Esophagus (tissue), 2 donors: ENCODE data around the gene LAIR1. TPM values are rescaled to one million over a fixed set of nuclear protein-coding genes. Genes with fewer than 3 reads are reported as not detected.
"Not testable (repeated sequence)": the region's sequence is repeated elsewhere in the genome, so short reads cannot be mapped to it uniquely, and the experiment has no call there.

ENCODE experiments used
- H3K27ac ChIP-seq, 2 donors: one replicate each; pipeline ENCODE4 v1.5.1; 2013; ENCODE audit warnings: low read depth in 2 of 2, mild to moderate bottlenecking in 2 of 2, inconsistent platforms in 1 of 2, low read length in 1 of 2, moderate library complexity in 1 of 2
- H3K27me3 ChIP-seq, 2 donors: one replicate each; pipeline ENCODE4 v1.6.1; 2013; ENCODE audit warnings: low read length in 2 of 2, control low read depth in 1 of 2, mild to moderate bottlenecking in 1 of 2; ENCODE audit not compliant: insufficient read depth in 2 of 2, control insufficient read depth in 1 of 2
- H3K36me3 ChIP-seq, 2 donors: one replicate each; pipeline ENCODE4 v1.6.1; 2013; ENCODE audit warnings: low read length in 1 of 2; ENCODE audit not compliant: control insufficient read depth in 2 of 2, insufficient read depth in 2 of 2
- H3K4me1 ChIP-seq, 2 donors: one replicate each; pipeline ENCODE4 v1.6.1; 2013; ENCODE audit warnings: low read length in 1 of 2; ENCODE audit not compliant: control insufficient read depth in 2 of 2, insufficient read depth in 2 of 2
- H3K4me3 ChIP-seq, 2 donors: one replicate each; pipeline ENCODE4 v1.5.1; 2013; ENCODE audit warnings: low read length in 2 of 2, mild to moderate bottlenecking in 2 of 2, low read depth in 1 of 2, moderate library complexity in 1 of 2
- H3K9me3 ChIP-seq, 2 donors: one replicate each; pipeline ENCODE4 v1.6.1; 2013; ENCODE audit warnings: mild to moderate bottlenecking in 2 of 2, low read depth in 1 of 2, low read length in 1 of 2, moderate library complexity in 1 of 2; ENCODE audit not compliant: control insufficient read depth in 2 of 2, insufficient read depth in 1 of 2
- WGBS, 2 donors: extraction: QIAGEN DNeasy Blood & Tissue Kit; methylation state at CpG; one replicate each; pipeline ENCODE4 v1.1.7; 2013; 5-methylcytosine and 5-hydroxymethylcytosine counted together
- polyA plus RNA-seq, 2 donors: library from polyadenylated mRNA; stranded (reverse); fragments of 200-250 nt; gene quantifications; one replicate each; pipeline ENCODE4 v1.2.3, GENCODE V29; 2013
- donor health status: healthy with polysubstance abuse.
- donor health status: Bipolar disorder and iron deficiency.

LAIR1 gene
- polyA plus RNA-seq, 2 donors = 1.9 to 2.0 TPM

DNA sequence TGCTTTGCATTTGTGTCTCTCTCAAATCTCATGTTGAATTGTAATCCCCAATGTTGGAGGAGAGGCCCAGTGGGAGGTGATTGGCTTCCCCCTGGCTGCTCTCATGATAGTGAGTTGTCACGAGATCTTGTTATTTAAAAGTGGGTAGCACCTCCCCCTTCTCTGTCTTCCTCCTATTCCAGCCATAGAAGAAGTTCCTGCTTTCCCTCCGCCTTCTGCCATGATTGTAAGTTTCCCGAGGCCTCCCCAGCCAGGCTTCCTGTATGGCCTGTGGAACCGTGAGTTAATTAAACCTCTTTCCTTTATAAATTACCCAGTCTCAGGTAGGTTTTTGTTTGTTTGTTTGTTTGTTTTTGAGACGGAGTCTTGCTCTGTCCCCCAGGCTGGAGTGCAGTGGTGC is 29.6 kb downstream of the LAIR1 start:
- no peaks in the 10 kb centered on the region for H3K4me1 ChIP-seq
- H3K27me3 ChIP-seq = no peaks in the 10 kb centered on the region
- no peaks in the 10 kb centered on the region for H3K9me3 ChIP-seq
- WGBS, 2 donors = 46 to 49% methylated on average over 5 of the region's 5 CpGs
- no peak overlapping the region for H3K4me3 ChIP-seq
- no peaks in the 10 kb centered on the region for H3K36me3 ChIP-seq
- no peak overlapping the region for H3K27ac ChIP-seq

DNA sequence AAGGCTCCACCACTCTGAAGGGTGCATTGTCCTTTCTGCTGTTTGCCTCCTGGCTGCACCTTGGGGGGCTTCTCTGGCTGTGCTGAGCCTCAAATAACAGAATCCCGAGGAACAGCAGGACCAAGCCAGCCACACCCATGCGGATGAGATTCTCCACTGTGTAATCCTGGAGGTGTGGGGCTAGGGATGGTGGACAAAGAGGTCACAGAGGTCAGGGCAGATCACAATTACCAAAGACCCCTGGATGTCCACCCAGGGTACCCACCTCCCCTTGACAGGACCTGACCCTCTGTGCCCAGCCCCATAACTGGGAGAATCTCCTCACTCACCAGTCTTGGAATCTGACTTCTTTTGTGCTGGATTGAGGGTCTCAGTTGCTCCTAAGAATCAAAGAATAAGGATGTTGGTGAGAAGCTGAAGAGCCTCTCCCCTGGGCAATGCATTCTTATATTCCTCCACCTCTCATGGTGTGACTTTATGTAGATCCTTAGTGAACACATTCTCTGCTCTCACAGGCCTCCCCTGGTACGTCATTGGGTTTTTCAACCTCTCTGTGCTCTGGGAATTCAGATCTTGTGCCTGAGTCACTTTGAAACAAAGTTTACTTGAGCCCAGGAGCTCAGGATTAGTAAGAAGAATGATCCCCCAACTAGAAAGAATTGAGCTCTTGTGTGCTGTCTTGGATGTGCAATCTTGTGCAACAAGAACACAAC is 31.0 kb downstream of the LAIR1 start:
- Histone ChIP-seq H3K9me3 (no peaks in the 10 kb centered on the region), H3K4me1 (no peaks in the 10 kb centered on the region), H3K27me3 (no peaks in the 10 kb centered on the region), H3K4me3 (no peak overlapping the region), H3K36me3 (no peaks in the 10 kb centered on the region), H3K27ac (no peak overlapping the region)
- WGBS, 2 donors = 71 to 79% methylated on average over 3 of the region's 3 CpGs

DNA sequence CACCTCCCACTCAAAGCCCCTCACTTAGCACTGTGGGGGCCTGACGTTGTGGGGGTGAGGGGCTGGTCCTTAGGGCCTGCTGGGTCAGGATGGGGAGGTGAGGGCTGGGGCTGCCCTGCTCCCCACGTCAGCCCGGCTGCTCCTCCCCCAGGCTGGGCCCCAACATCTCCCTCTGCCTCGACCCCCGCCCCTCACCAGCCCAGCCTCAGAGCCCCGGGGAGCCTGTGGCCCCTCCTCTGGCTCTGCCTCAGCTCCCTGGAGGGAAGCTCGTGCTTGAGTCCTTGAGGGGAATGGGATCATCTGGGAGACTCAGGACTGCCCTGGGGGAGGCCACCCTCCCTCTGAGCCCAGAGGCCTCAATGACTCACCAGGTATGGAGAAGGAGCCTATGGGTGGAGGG is 32.6 kb downstream of the LAIR1 start:
- H3K4me1 ChIP-seq = no peaks in the 10 kb centered on the region
- H3K4me3 ChIP-seq = no peak overlapping the region
- H3K9me3 ChIP-seq = no peaks in the 10 kb centered on the region
- H3K27ac ChIP-seq = no peak overlapping the region
- H3K36me3 ChIP-seq = no peaks in the 10 kb centered on the region
- WGBS, 2 donors = 62 to 74% methylated on average over 7 of the region's 7 CpGs
- no peaks in the 10 kb centered on the region for H3K27me3 ChIP-seq

DNA sequence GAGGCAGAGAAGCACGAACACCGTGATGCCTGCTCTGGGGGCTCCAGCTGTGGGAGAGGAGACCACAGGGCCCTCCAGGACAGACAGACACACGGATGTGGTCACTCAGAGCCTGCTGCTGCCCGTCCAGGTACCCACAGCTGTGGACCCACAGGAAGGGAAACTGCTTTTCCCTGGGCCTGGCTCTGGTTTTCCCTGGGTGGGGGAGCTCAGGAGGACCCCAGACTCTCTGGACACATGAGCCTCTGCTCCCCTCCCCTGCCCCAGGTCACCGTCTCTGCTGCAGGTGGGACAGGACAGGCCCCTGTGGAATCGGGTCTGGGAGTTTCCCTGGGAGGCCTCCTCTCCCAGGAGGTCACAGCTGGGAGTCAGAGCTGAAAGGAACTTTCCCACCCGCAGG is 33.1 kb downstream of the LAIR1 start:
- Histone ChIP-seq H3K9me3 (no peaks in the 10 kb centered on the region), H3K36me3 (no peaks in the 10 kb centered on the region), H3K4me3 (no peak overlapping the region), H3K27ac (no peak overlapping the region), H3K4me1 (no peaks in the 10 kb centered on the region), H3K27me3 (no peaks in the 10 kb centered on the region)
- 71 to 80% methylated on average over 7 of the region's 7 CpGs for WGBS, 2 donors

DNA sequence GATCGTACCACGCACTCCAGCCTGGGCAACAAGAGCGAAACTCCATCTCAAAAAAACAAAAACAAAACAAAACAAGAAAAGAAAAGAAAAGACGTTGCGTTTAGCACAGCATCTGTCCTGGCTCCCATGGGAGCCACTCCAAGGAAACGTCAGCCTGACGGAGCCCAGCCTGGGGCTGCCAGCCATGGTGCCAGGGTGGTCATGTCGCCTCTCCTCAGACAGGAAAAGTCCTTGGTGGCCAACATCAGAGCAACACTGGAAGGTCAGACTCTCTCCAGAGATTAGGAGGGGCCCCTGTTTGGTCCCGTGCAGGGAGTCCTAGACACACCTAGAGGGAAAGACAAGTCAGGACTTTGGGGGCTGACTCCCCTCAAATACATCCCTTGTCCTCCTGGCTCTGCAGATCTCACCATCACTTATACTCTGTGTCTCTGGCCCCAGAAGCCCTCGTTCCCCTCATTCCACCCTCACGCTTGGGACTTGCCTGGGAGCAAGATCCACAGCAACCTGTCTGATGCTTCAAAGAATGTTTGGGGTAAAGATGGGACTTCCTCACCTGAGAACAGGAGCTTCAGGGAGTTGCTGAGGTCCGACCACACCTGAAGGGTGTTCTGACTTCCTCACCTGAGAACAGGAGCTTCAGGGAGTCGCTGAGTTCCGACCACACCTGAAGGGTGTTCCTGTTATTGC is 35.1 kb downstream of the LAIR1 start:
- no peaks in the 10 kb centered on the region for H3K9me3 ChIP-seq
- no peaks in the 10 kb centered on the region for H3K27me3 ChIP-seq
- H3K4me3 ChIP-seq = no peak overlapping the region
- H3K4me1 ChIP-seq = no peaks in the 10 kb centered on the region
- no peaks in the 10 kb centered on the region for H3K36me3 ChIP-seq
- 75 to 83% methylated on average over 14 of the region's 14 CpGs for WGBS, 2 donors
- no peak overlapping the region for H3K27ac ChIP-seq

DNA sequence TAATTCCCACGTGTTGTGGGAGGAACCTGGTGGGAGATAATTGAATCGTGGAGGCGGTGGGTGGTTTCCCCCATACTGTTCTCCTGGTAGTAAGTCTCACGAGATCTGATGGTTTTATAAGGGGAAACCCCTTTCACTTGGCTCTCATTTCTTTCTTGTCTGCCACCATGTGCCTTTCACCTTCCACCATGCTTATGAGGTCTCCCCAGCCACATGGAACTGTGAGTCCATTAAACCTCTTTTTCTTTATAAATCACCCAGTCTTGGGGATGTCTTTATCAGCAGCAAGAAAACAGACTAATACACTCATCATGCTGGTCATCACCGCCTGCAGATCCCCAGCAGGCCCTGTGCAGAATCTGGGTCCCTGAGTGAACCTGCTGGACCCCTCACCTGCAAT is 36.0 kb downstream of the LAIR1 start:
- not testable (repeated sequence) for H3K27ac ChIP-seq, H3K27me3 ChIP-seq, H3K4me1 ChIP-seq, H3K4me3 ChIP-seq, H3K36me3 ChIP-seq, H3K9me3 ChIP-seq
- WGBS, 2 donors = 70 to 76% methylated on average over 5 of the region's 5 CpGs

DNA sequence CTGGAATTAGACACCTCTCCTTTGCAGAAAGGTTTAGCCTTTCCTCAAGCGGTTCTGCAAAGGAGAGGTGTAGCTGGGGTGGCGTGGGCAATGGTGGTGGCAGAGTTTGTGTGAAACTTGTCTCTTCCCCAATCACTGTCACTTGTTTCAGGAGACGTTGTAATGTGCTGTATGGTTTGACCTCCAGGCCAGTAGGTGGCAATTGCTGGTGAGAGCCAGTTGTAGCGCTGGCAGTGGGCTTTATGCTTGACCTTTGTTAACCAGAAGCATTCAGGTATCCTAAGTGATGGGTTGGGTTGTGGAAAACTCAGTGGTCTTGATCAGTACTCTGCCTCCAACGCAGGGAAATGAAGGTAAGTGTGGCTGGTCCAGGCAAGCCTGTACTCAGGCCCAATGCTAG is 39.1 kb downstream of the LAIR1 start:
- no peaks in the 10 kb centered on the region for H3K9me3 ChIP-seq
- no peaks in the 10 kb centered on the region for H3K36me3 ChIP-seq
- H3K4me3 ChIP-seq = no peak overlapping the region
- no peaks in the 10 kb centered on the region for H3K27me3 ChIP-seq
- 65 to 68% methylated on average over 5 of the region's 5 CpGs for WGBS, 2 donors
- no peaks in the 10 kb centered on the region for H3K4me1 ChIP-seq
- H3K27ac ChIP-seq = no peak overlapping the region

DNA sequence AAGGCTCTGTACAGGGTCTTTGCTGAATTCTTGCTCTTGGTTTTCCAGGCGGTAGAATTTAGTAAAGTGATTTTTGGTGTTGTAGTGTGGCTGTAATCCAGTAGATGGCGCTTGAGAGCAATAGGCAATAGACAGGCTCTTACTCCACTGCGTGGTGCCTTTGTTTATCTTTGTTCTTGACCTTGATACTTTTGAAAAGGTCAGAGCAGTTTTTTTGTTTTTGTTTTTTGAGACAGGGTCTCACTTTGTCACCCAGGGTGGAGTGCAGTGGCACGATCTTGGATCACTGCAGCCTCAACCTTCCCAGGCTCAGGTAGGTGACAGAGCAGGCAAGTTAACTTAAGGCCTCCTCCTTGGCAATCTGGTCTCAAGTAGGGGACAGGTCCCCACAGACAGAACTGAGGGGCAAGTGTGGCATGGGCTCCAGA is 39.5 kb downstream of the LAIR1 start:
- Histone ChIP-seq H3K27ac (no peak overlapping the region), H3K27me3 (no peaks in the 10 kb centered on the region), H3K9me3 (no peaks in the 10 kb centered on the region), H3K4me3 (no peak overlapping the region), H3K4me1 (no peaks in the 10 kb centered on the region), H3K36me3 (no peaks in the 10 kb centered on the region)
- WGBS, 2 donors = 4 to 7% methylated on average over 4 of the region's 4 CpGs

DNA sequence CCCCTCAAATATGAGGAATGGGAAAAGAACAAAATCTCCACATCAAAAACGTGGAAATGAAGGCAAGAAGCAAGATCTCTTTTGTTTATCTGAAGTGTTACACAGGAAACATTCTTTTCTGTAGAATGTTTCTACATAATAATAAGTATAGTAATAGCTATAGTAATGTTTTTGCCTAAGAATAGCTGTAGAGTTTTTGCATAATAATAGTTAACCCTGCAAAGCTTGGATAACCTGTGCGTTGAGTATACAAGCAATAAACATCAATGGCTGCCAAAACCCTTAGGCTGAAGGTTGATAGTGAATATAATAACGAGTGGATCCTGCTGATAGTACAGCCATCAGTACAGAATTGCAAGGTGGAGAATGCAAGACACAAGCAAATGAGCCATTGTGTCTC is 40.7 kb downstream of the LAIR1 start:
- Histone ChIP-seq H3K27ac (no peak overlapping the region), H3K27me3 (no peaks in the 10 kb centered on the region), H3K4me3 (no peak overlapping the region), H3K4me1 (no peaks in the 10 kb centered on the region), H3K9me3 (no peaks in the 10 kb centered on the region), H3K36me3 (no peaks in the 10 kb centered on the region)
- WGBS, 2 donors = 23 to 35% methylated on average over 3 of the region's 3 CpGs

DNA sequence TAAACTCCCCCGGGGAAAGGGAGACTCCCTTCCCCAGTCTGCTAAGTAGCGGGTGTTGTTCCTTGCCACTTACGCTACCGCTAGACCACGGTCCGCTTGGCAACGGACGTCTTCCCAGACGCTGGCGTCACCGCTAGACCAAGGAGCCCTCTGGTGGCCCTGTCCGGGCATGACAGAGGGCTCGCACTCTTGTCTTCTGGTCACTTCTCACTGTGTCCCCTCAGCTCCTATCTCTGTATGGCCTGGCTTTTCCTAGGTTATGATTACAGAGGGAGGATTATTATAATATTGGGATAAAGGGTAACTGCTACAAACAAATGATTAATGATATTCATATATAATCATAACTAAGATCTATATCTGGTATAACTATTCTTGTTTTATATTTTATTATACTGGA is 41.8 kb downstream of the LAIR1 start:
- H3K9me3 ChIP-seq, H3K4me1 ChIP-seq, H3K36me3 ChIP-seq, H3K27ac ChIP-seq, H3K4me3 ChIP-seq, H3K27me3 ChIP-seq: not testable (repeated sequence)
- WGBS, 2 donors = 41% methylated on average over 9 of the region's 13 CpGs; no CpG with 5 or more reads in 1 of the 2 donors
